NCI-H345 treated with DMSO at 0.1 percent for 48 hours (cell line): ENCODE data around the gene TSLP.
A peak's percentile ranks its signal among the peaks of the same experiment; 100 is the strongest.

Experiments used
- DNase-seq: peaks from one replicate; lab custom pipeline; 2025; ENCODE audit not compliant: unreplicated experiment; lab: John Stamatoyannopoulos, UW

Gene TSLP

GRCh38 chr5:111071413-111071812 lies at the start of gene TSLP:
Gene TSLP, plus strand, starts transcription at chr5:111071713. Its CDS starts 178 bp downstream, at chr5:111071891.
- no peak for DNase-seq

- DNase-seq = no peak
Measured at GRCh38 chr5:111022301-111022700, 49.2 kb upstream of the TSLP start.

- DNase-seq = no peak
Measured at GRCh38 chr5:111028865-111029264, 42.6 kb upstream of the TSLP start.

- no peak for DNase-seq
Measured at GRCh38 chr5:111043712-111044506, 27.6 kb upstream of the TSLP start.

GRCh38 chr5:111058064-111058463 lies 13.4 kb upstream of the TSLP start:
- DNase-seq = no peak

GRCh38 chr5:111060169-111060568 lies 11.3 kb upstream of the TSLP start:
- DNase-seq = no peak

- DNase-seq = no peak
Measured at GRCh38 chr5:111061618-111062017, 9.9 kb upstream of the TSLP start.

- peak; percentile 22 for DNase-seq
Measured at GRCh38 chr5:111063709-111064322, 7.7 kb upstream of the TSLP start.

- no peak for DNase-seq
Measured at GRCh38 chr5:111066261-111066938, 5.1 kb upstream of the TSLP start.

- DNase-seq = no peak
Measured at GRCh38 chr5:111068213-111068612, 3.3 kb upstream of the TSLP start.

GRCh38 chr5:111069839-111070238 lies 1.7 kb upstream of the TSLP start:
- no peak for DNase-seq

- no peak for DNase-seq
Measured at GRCh38 chr5:111070272-111071134, 1.0 kb upstream of the TSLP start.

GRCh38 chr5:111072949-111073682 lies 1.6 kb downstream of the TSLP start:
- peak; percentile 10 for DNase-seq

- DNase-seq = no peak
Measured at GRCh38 chr5:111074244-111074643, 2.7 kb downstream of the TSLP start.

GRCh38 chr5:111075520-111075919 lies 4.0 kb downstream of the TSLP start:
- no peak for DNase-seq

GRCh38 chr5:111076091-111076490 lies 4.6 kb downstream of the TSLP start:
- no peak for DNase-seq

- no peak for DNase-seq
Measured at GRCh38 chr5:111077678-111078077, 6.2 kb downstream of the TSLP start.

- DNase-seq = no peak
Measured at GRCh38 chr5:111079846-111080245, 8.3 kb downstream of the TSLP start.

GRCh38 chr5:111083323-111083722 lies 11.8 kb downstream of the TSLP start:
- no peak for DNase-seq

GRCh38 chr5:111092062-111092853 lies 20.7 kb downstream of the TSLP start, which contains the start of gene WDR36:
Gene WDR36, plus strand, starts transcription at chr5:111092348. Its CDS starts 109 bp downstream, at chr5:111092457.
- peak; percentile 58 for DNase-seq
